ENCODE measurements around the gene ARMH4. TPM values are rescaled to one million over a fixed set of nuclear protein-coding genes. Genes with fewer than 3 reads are reported as not detected.
A peak's percentile ranks its signal among the peaks of the same experiment; 100 is the strongest.

Gene ARMH4
- total RNA-seq, 4 donors from 2014 or later = 0.44 to 4.4 (median 2.4) TPM

DNA sequence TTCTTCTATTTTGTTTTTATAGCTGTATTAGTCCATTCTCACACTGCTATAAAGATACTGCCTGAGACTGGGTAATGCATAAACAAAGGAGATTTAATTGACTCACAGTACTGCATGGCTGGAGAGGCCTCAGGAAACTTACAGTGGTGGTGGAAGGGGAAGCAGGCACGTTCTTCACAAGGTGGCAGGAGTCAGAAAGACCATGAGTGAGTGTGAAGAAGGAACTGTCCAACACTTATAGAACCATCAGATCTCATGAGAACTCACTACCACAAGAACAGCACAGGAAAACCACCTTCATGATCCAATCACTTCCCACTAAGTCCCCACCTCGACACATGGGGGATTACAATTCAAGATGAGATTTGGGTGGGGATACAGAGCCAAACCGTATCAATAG, 42.3 kb downstream of the ARMH4 start:
- Histone ChIP-seq H3K9me3 (no peaks in the 10 kb centered on the region), H3K4me3 (no peak overlapping the region), H3K36me3 (no peaks in the 10 kb centered on the region), H3K27me3 (no peaks in the 10 kb centered on the region), H3K27ac (no peak overlapping the region), H3K4me1 (no peaks in the 10 kb centered on the region)
- TF ChIP-seq, protein P1, sequence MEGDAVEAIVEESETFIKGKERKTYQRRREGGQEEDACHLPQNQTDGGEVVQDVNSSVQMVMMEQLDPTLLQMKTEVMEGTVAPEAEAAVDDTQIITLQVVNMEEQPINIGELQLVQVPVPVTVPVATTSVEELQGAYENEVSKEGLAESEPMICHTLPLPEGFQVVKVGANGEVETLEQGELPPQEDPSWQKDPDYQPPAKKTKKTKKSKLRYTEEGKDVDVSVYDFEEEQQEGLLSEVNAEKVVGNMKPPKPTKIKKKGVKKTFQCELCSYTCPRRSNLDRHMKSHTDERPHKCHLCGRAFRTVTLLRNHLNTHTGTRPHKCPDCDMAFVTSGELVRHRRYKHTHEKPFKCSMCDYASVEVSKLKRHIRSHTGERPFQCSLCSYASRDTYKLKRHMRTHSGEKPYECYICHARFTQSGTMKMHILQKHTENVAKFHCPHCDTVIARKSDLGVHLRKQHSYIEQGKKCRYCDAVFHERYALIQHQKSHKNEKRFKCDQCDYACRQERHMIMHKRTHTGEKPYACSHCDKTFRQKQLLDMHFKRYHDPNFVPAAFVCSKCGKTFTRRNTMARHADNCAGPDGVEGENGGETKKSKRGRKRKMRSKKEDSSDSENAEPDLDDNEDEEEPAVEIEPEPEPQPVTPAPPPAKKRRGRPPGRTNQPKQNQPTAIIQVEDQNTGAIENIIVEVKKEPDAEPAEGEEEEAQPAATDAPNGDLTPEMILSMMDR (IDR thresholded peaks at IDR 0.05) = no peak
- no peak for TF ChIP-seq POLR2A (IDR thresholded peaks at IDR 0.05)
- no peak for DNase-seq
- WGBS, 2 donors = 31 to 40% methylated on average over 3 of the region's 3 CpGs
- intact Hi-C loops (cut with DNase I) = loop anchor here (5.0 kb wide), 1 partner anchor 58 kb away; no protein-coding TSS in a partner anchor

DNA sequence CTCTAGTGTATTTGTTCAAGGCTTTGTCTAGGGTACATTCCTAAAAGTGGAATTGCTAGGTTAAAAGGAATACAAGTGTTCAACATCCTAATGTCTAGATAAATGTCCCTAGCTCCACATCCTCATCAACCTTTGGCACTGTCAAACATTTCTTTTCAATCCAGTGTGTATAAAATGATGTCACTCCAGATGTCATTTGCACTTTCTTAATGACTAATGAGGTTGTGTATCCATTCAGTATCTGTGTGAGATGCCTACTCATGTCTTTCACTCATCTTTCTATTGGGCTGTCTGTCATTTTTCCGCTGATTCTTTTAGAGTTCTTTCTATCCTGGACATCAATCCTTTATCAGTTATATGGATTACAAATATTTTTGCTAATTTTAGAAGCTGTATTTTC, 43.3 kb downstream of the ARMH4 start:
- Histone ChIP-seq H3K27me3 (no peaks in the 10 kb centered on the region), H3K27ac (no peak overlapping the region), H3K4me3 (no peak overlapping the region), H3K36me3 (no peaks in the 10 kb centered on the region), H3K4me1 (no peaks in the 10 kb centered on the region), H3K9me3 (no peaks in the 10 kb centered on the region)
- DNase-seq = no peak
- TF ChIP-seq POLR2A (IDR thresholded peaks at IDR 0.05) = no peak
- TF ChIP-seq, protein P1 (IDR thresholded peaks at IDR 0.05) = no peak
- 68 to 85% methylated on average over 1 of the region's 1 CpG for WGBS, 2 donors
- intact Hi-C loops (cut with DNase I) = loop anchor here (5.0 kb wide), 1 partner anchor 59 kb away; no protein-coding TSS in a partner anchor

DNA sequence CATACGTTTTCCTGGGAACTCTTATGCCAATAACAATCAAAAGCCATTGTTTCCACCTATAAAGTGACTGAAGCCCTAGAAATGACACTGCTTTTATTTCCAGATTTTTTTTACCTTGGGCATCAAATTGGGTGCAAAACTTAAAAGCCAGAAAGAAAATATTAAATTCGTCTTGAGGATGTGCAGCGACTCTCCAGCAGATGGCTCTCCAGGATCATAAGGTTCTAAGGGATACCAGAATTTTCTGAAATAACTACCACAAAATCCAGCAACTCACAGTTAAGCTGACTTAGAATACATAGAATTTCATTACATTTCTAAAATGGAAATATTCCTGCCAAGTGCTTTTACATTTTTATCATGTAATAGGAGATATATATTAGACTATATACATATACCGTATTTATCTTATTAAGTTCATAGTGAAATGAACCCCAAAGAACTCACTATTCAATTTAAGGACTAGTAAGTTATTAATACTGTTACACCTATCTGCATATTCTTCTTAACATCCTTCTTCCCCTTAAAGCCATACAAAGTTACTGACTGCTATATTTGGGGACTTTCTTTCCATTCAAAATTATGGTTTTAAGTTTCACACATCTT, 44.0 kb downstream of the ARMH4 start:
- Histone ChIP-seq H3K36me3 (no peaks in the 10 kb centered on the region), H3K27me3 (no peaks in the 10 kb centered on the region), H3K4me3 (no peak overlapping the region), H3K27ac (no peak overlapping the region), H3K9me3 (no peaks in the 10 kb centered on the region), H3K4me1 (no peaks in the 10 kb centered on the region)
- intact Hi-C loops (cut with DNase I) = loop anchor here (5.0 kb wide), 1 partner anchor 59 kb away; no protein-coding TSS in a partner anchor
- TF ChIP-seq, protein P1 (IDR thresholded peaks at IDR 0.05) = peak; percentile 37 to 75 (median 66)
- TF ChIP-seq POLR2A (IDR thresholded peaks at IDR 0.05) = no peak
- 18 to 22% methylated on average over 4 of the region's 4 CpGs for WGBS, 2 donors
- no peak for DNase-seq

DNA sequence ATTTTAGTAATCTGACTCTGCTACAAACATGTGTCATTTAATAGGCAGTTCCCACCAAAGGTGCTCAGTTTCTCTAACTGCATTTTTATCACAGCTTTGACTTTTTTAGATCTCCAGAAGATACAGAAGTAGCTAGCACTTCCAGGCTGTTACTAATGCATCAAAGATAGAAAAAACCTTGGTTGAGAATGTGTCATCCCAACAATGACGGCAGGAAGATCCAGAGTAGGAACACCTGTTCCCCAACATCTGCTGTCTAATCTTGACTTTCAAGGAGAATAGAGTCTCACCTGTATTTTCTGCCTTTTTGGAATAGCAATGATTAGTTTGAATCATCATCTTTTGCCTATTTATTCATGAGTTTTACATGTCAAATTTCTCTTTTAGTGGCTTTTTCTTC, 45.0 kb downstream of the ARMH4 start:
- H3K4me1 ChIP-seq = no peaks in the 10 kb centered on the region
- H3K4me3 ChIP-seq = no peak overlapping the region
- H3K27me3 ChIP-seq = no peaks in the 10 kb centered on the region
- no peak overlapping the region for H3K27ac ChIP-seq
- no peak for TF ChIP-seq POLR2A (IDR thresholded peaks at IDR 0.05)
- TF ChIP-seq, protein P1 (IDR thresholded peaks at IDR 0.05) = no peak
- 38 to 45% methylated on average over 1 of the region's 1 CpG for WGBS, 2 donors
- H3K36me3 ChIP-seq = no peaks in the 10 kb centered on the region
- DNase-seq = no peak
- intact Hi-C loops (cut with DNase I) = loop anchor here (5.0 kb wide), 1 partner anchor 60 kb away; no protein-coding TSS in a partner anchor
- H3K9me3 ChIP-seq = no peaks in the 10 kb centered on the region

DNA sequence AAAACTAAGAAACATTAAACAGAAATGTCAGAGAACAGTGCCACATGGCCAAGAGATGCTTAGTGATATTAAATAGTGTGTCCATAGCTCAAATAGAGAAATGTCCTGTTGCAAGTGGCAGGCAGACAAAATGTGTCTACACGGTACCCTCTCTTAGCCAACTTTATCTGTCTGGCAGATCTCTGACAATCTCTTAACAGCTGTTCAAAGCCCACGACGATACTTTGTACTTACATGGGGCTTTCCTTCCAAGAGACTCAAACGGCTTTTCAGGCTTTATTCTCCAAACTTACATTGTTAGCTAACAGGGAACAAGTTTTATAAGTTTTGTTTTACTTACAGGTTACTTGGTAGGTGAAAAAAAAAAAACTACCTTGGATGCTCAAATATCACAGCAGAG, 45.6 kb downstream of the ARMH4 start:
- DNase-seq = no peak
- Histone ChIP-seq H3K9me3 (no peaks in the 10 kb centered on the region), H3K4me1 (no peaks in the 10 kb centered on the region), H3K27ac (no peak overlapping the region), H3K4me3 (no peak overlapping the region), H3K27me3 (no peaks in the 10 kb centered on the region), H3K36me3 (no peaks in the 10 kb centered on the region)
- WGBS, 2 donors = 18 to 29% methylated on average over 4 of the region's 4 CpGs
- intact Hi-C loops (cut with DNase I) = loop anchor here (5.0 kb wide), 1 partner anchor 61 kb away; no protein-coding TSS in a partner anchor
- TF ChIP-seq POLR2A (IDR thresholded peaks at IDR 0.05) = no peak
- TF ChIP-seq, protein P1 (IDR thresholded peaks at IDR 0.05) = no peak

All from esophagus squamous epithelium (tissue), 5 donors.